Activated CD8-positive, alpha-beta memory T cell treated with anti-CD3 and anti-CD28 coated beads, Interleukin-2, amount 50 U/mL, for 24 hours (primary cell): Measurements from ENCODE around the gene CCSER2.
"Not testable (repeated sequence)": the region's sequence is repeated elsewhere in the genome, so short reads cannot be mapped to it uniquely, and the experiment has no call there.

Source experiments
- DNase-seq: peaks from one replicate; pipeline ENCODE4 v3.0.0-alpha.2; 2020; ENCODE audit errors: extremely low read depth

CCSER2 gene

DNA sequence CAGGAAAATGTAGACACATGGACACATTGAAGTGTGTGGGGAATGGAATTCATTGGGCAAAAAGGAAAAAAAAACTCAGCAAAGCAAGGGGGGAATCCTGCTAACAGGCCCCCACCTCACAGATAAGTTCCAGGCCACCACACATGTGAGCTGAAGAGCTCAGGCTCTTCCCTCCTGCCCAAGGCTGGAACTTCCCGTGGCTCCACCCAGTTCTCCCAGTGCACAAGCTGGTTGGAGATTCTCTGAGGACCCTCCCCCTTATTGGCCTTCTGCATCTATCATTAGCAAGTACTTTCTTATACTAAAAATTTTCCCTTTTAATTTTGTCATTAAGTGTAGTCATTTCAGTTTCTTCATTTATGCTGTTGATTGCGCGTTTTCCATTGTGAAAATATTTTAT lies 190.8 kb downstream of the CCSER2 start:
- DNase-seq, result no peak

DNA sequence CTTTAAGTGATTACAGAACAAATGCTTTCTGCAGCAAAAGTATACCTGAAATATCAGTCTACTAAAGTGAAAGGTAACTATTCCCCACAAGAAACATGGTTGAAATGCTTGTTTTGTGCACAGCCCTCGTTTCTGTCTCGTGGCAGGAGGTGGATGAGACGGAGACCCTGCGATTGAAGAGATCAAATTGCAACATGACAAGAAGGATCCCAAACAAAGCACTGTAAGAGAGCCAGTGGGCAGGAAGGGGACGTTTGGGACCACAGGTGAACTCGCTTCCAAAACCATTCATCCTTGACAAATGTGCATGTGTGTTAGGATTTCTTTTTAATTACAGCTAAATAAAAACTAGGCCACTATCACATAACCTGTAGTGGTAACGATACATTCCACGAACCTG lies 192.6 kb downstream of the CCSER2 start:
- no peak for DNase-seq

DNA sequence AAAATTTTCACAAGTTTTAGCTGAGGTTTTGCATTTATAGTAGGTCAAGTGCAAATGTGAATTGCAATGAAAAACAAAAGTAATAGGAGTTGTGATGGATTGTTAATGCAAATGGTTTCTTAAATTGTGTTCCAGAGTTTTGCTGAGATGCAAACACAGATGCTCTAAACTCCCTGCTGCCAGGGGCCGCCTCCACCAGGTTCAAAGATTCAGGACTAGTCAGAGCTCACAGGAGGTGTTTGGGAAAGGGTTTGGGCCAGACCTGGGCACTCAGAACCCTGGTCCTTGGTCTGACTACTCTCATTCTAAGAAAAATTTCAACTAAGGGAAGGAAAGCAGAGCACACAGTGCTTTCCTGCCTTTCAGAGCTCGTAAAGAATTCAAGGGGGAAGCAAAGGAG lies 193.1 kb downstream of the CCSER2 start:
- no peak for DNase-seq

DNA sequence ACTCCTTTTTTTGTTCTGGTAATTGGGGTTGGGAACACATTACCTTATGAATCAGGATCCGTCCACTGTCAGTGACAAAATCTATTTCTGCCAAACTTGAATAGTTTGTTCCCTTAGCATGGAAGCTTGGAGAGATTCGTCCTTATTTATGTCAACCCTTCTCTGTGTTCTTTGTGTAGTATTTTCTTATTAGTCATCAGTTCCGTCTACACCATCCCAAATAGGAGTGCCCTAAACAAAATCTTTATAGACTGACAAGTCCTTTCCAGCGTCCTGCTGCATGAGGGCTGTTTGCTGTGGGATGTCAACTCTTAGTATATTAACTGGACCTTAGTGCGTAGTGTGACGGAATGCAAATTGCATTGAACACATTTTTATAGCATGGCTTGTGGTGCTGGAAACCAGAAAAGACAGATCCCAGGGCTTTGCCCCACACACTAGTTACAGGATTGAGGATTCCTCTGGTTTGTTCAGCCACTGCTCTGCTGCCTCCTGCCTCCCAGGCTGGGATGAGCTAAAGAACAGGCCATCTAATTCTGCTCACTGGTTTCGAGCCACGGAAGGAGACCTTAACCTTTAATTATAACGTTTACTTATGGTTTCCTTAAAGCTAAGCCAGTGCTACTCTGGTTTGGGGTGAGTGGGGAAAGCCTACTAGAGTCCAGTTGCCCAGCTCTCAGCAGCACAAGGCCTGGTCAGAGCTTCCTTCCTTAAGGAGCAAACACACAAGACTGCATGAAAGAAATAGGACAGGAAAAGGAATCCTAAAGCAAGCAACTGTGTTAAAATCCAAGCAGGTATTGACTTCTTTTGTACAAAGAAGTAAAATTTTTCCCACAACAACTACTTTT lies 194.4 kb downstream of the CCSER2 start:
- DNase-seq, result no peak

DNA sequence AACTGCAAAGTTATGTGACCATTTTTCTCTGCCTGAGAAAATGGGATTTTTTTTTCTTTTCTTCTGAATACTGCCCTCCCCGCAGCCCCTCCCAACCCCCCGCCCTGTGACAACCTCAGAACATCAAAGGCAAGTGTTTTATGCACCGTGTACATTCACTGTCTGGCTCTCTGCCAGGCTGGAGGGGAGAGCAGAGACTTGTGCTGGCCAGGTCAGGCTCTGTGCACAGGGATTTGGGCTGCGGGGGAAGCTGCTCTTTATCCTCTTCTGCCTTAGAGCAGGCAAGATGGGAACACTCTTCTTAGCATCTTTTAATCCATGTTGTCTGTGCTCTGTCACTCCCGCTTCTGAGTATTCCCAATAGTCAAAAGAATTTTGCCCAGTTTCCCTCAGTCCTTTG lies 195.1 kb downstream of the CCSER2 start:
- DNase-seq, result no peak

DNA sequence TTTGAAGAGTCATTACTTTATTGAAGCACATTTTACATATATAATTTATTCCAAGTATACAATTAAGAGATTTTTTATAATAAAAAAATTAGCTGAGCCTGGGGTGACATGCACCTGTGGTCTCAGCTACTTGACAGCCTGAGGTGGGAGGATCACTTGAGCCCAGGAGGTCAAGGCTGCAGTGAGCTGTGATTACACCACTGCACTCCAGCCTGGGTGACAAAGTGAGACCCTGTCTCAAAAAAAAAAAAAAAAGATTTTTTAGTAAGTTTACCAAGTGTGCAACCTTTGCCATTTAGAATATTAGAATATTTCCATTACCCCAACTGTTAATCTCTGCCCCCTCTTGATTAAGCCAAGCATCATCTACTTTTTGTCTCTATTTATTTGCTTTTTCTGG lies 196.0 kb downstream of the CCSER2 start:
- DNase-seq, result no peak

DNA sequence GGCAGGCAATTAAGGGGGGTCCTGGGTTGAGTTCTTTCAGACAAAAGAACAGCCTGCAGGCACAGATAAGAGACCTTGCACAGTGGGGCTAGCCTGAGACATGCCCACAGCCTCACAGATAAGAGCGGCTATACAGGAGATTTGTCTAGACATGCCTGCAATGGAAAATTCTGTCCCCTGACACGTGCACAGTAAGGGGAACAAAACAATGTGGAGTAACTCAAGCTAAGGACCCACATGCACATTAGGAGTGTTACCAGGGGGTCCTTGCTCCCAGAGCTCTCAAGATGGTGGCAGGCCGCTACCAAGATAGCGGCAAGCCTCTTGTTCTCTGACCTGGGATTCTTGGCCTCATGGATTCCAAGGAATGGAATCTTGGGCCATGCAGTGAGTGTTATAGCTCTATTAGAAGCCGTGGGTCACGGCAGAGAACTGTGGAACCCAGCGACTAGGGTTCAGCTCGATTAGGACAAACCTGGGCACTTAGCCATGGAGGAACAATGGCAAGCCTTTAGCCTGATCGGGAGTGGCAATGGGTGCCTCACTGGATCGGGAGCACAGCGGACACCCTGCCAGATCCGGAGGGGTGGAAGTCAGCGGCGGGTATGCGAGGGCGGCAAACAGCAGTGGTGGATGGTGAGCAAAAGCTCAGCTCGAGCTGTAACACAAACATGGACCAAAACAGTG lies 196.9 kb downstream of the CCSER2 start:
- DNase-seq, result no peak

DNA sequence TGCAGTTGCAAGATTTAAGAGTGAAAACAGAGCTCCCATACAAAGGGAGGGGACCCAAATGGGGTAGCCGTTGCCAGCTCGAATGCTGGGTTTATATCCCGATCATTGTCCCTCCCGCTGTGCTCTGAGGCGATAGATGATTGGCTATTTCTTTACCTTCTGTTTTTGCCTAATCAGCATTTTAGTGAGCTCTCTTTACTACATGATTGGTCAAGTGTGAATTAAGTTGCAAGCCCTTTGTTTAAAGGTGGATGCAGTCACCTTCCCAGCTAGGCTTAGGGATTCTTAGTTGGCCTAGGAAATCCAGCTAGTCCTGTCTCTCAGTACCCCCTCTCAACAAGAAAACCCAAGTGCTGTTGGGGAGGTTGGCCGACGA lies 197.4 kb downstream of the CCSER2 start:
- not testable (repeated sequence) for DNase-seq

DNA sequence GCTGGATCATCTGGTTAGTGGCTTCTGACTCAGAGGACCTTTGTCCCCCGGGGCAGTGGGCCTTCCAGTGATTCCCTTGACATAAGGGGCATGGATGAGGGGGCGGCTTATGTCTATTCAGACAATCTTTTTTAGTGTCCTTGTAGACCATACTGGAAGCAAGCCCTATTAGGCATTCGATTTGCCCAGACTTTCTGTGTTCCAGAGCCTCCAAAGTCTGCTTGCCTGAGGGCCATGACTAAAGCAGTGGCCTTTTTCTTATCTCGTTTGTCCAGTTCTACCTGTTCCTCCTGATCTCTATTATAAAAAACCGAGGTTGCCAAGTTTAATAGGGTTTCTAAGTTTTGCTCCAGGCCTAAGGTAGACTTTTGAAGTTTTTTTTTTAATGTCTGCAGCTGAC lies 199.0 kb downstream of the CCSER2 start:
- DNase-seq, result not testable (repeated sequence)

DNA sequence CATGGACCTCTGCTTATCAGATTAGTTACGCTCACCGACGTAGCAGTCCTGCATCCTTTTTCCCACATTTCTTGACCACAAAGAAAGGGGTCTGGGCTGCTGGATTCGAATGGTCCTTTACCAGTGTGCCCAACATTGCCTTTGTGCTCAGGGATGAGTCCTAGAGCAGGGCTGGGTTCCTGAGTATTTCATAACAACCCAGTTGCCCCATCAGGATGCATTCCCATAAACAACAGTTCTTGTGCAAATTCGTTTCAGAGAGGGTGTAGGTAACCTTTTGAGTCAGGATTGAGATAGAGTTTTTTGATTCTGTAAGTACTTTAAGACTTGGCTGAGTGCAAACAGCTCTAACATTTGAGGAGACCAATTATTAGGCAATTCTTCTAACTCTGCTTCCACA lies 200.1 kb downstream of the CCSER2 start:
- not testable (repeated sequence) for DNase-seq

DNA sequence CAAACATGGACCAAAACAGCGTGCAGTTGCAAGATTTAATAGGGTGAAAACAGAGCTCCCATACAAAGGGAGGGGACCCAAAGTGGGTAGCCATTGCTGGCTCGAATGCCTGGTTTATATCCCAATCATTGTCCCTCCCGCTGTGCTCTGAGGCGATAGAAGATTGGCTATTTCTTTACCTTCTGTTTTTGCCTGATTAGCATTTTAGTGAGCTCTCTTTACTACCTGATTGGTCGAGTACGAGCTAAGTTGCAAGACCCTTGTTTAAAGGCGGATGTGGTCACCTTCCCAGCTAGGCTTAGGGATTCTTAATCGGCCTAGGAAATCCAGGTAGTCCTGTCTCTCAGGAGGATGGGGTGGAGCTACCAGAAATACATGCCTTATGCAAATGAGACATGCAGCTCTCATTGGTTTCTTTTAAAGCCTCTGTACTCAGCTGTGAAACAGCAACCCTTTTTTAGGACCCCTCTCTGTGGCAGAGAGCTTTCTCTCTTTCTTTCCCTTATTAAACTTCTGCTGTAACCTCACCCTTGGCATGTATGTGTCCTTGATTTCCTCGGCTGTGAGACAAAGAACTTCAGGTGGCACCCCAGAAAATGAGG lies 202.4 kb downstream of the CCSER2 start:
- no peak for DNase-seq

DNA sequence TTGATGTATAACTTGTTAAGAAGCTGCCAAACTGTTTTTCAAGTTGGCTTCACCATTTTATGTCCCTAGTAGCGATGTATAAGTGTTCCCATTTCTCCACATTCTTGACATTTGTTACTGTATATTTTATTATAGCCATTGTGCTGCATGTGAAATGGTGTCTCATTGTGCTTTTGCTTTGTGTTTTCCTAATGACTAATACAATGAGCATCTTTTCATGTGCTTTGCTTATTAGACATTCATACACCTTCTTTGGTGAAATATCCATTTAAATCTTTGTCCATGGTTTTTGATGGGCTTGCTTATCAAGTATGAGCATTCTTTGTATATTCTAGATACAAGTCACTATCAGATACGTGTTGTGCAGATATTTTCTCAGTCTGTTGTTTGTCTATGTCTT lies 203.0 kb downstream of the CCSER2 start:
- DNase-seq, result no peak

DNA sequence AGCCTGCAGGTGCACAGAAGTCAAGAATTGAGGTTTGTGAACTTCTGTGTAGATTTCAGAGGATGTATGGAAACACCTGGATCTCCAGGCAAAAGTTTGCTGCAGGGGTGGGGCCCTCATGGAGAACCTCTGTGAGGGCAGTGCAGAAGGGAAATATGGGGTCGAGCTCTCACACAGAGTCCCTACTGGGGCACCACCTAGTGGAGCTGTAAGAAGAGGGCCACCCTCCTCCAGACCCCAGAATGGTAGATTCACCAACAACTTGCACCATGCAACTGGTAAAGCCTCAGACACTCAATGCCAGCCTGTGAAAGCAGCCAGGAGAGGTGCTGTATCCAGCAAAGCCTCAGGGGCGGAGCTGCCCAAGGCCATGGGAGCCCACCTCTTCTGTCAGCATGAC lies 205.8 kb downstream of the CCSER2 start:
- DNase-seq, result no peak

DNA sequence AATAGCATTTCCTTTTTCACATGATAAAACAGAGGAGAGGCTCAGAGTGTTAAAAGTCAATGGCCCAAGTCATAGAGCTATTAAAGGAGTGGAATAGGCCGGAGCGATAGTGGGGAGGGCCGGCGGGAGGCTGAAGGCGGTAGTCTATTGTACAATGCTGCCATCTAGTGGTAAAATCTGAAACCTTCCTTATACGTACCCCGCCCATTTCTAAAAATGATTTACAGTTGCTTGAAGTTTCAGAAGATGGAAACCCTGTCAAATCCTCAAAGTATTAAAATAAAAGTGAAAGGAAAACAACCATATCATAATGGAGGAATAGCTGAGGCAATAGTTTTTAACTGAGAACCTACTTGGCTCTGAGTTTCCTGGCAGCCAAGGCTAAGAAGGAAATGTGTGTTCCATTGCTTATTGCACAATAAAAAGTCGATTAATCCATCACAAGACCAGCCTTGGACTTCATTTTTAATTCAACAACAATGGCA lies 209.1 kb downstream of the CCSER2 start:
- no peak for DNase-seq

DNA sequence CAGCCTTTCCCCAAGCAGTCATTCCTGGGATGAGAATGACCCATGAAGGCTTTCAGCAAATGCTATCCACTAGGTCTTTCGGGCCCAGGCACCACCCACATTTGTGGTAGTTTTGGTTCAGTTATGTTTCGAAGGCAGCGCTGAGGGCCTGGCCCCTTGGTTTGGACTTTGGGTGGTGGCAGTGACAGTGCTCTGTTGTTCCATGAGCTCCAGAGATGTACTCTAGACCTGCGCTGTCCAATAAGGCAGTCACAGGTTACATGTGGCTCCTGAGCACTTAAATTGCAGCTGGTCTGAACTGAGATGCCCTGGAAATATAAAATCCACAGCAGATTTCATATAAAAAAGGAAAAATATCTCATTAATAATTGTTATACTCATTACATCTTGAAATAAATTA lies 209.6 kb downstream of the CCSER2 start:
- DNase-seq, result no peak

DNA sequence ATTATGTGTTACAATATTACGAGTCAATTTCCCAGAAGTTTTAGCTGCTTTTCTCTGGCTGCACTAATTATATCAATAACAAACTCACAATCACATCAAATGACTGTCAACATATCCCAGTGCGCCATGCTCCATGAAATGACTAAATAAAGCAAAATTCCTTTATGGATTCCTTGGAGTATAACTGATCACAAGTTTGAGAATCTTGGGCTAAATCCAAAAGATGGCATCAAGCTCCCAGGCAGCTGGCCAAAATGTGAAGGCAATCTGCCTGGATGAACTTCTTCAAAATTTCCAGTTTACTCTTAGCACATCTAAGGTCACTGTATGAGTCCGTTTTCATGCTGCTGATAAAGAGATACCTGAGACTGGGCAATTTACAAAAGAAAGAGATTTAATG lies 210.8 kb downstream of the CCSER2 start:
- no peak for DNase-seq

DNA sequence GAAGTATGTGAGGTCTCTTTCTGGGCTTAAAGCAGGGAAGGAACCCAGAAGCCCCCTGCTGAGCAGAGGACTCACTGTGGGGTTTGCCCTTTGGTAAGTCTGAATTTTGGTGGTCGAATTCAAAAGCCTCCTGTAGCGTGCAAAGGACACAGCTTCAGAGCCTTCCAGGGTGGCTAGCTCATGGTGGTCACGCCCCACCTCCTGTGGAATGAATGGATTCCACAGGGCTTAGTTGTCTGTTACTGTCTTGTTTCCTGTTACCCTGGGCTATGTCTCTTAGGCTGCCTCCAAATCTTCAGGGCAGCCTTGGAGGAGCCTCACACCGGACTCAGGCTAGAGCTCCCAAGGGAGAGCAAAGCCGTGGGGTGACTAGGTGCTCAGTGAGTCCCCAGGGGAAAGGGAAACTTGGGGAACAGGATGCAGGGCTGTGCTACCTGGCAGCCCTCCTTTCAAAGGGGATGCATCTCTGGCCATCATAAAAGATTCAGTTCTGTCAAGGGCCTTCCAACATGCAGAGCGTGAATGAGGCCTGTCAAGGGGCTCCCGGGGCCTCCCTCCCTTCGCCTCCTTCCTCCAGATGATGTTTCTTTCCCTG lies 211.7 kb downstream of the CCSER2 start:
- no peak for DNase-seq

DNA sequence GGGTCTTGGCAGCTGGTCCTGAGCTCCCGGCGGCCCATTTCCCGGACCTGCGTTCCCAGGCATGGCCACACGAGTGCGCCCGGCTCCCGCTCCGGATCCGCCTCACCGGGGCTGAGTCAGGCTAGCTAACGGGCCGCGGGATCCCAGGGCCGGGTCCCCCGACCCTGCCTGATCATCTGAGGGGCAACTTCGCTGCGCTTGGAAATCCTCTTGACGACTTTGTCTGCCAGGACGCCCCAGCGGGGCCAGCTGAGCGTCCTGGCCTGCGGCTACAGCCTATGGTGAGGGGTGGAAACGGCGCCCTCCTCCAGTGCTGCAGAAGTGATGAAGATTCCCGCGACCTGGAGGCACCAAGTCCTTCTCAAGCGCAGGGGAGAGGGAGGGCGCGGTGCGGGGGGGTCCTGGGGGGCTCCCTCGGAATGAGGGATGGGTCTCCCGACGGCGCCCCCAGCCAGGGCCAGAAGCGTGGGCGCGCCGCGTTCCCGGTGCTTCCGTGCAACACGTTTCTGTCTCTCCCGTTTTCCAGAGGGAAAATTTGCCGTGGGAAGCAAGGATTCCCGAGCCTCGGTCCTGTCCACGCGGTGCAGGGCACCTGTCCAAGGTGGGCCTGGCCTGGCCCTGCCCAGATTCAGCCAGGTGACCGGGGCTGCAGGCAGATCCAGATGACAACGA lies 212.4 kb downstream of the CCSER2 start:
- DNase-seq, result peak; percentile 25

DNA sequence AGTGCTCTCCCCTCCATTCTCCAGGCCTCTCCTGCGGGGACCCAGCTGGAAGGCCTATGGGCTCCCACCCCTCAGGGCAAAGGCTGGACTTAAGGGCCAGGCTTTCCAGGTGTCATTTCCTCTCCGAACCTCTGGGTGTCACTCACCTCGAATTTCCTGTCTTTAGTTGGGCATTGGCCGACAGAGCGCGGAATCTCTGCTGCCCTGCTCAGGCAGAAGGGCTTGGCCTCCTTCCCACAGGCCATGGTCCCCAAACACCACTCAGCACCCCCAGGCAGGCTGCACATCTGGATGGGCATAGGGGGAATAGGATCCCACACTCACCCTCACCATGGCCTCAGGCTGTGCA lies 212.9 kb downstream of the CCSER2 start:
- no peak for DNase-seq

DNA sequence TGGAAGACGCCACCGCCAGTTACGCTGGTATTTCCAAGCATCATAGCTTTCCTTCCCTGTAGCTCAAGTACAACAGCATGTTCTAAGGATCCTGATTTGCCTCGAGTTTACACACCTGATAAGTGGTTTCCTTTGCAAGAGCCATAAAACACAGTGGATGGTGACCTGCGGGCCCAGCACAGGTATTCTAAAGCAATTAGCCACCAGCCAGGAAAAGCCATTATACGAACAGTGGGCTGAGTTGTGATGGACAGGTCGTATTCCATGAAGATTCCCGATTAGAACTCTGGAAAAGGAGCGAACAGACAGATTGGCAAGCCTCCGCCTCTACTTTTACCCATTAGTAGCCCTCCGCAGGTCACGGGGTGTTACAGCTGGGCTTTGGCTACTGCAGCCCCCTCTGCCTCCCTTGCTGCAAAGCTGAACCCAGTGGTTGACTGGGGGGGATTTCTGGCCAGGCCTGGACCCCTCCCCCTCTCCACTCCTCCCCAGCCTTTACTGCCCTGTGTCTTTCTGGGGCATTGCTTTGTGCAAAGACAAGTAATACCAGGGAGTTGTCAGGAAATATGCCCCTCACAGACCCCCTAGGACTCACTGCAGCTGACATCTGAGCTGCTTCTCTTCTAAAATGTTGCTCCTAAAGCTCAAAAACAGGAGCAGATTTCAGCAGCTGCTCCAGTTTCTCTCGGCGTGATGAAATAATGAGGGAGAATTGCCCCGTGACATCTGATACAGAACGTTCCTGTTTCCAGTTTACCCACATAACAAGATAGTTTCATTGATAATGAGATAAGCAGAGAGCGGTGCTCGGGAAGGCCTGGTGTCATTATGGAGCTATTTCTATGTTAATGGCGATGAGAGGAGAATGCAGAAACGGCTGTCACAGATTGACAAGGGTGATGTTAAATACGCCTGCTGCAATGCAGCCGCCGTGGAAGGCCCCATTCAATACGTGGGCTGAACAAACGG lies 214.4 kb downstream of the CCSER2 start:
- no peak for DNase-seq

DNA sequence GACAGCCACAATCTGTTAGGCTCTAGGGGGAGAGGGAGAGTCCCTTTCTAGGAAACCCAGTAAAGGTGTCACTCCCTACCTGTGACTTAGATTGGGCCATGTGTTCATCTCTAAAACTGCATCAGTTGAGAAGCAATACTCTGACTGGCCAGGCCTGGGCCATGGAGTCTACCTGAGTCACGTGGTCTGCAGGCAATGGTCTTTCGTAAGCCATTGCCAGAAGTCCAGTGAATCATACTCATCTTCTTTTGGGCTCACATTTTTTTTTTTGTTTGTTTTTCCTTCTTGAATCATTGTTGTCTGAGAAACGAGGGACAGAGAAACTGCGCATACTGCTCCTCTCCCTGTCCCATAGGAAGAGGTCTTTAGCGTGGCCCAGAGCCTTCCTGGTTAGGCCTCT lies 215.6 kb downstream of the CCSER2 start:
- no peak for DNase-seq
